GM18907 (cell line): ENCODE data around the gene C12orf60.
"Not testable (repeated sequence)": the region's sequence is repeated elsewhere in the genome, so short reads cannot be mapped to it uniquely, and the experiment has no call there.

Experiments
- ATAC-seq: cut with Tn5 transposase; IDR thresholded peaks from one replicate; pipeline ENCODE4 v1.9.1; 2021; ENCODE audit warnings: mild to moderate bottlenecking, moderate library complexity; ENCODE audit not compliant: unreplicated experiment

Gene C12orf60

GRCh38 chr12:14803011-14803829, at the start of gene C12orf60, which contains the start of gene WBP11:
C12orf60 (plus strand) TSS chr12:14803670; CDS start chr12:14822936, 19,266 bp downstream.
WBP11 (minus strand) TSS chr12:14803478; CDS start chr12:14801383, 2,095 bp downstream.
- ATAC-seq = peak; percentile 100

- ATAC-seq = no peak
Measured at GRCh38 chr12:14756334-14757143, 46.9 kb upstream of the C12orf60 start.

- ATAC-seq = not testable (repeated sequence)
Measured at GRCh38 chr12:14759711-14760280, 43.7 kb upstream of the C12orf60 start.

GRCh38 chr12:14765398-14765797, 38.1 kb upstream of the C12orf60 start:
- no peak for ATAC-seq

- not testable (repeated sequence) for ATAC-seq
Measured at GRCh38 chr12:14766020-14766419, 37.5 kb upstream of the C12orf60 start.

GRCh38 chr12:14766649-14767215, 36.7 kb upstream of the C12orf60 start:
- ATAC-seq = no peak

- no peak for ATAC-seq
Measured at GRCh38 chr12:14767617-14768016, 35.9 kb upstream of the C12orf60 start.

- ATAC-seq = no peak
Measured at GRCh38 chr12:14768823-14769405, 34.6 kb upstream of the C12orf60 start.

GRCh38 chr12:14769466-14769968, 34.0 kb upstream of the C12orf60 start:
- ATAC-seq = peak; percentile 3

GRCh38 chr12:14769969-14770495, 33.4 kb upstream of the C12orf60 start:
- ATAC-seq = peak; percentile 50

- peak; percentile 30 for ATAC-seq
Measured at GRCh38 chr12:14770496-14771461, 32.7 kb upstream of the C12orf60 start.

- ATAC-seq = no peak
Measured at GRCh38 chr12:14771651-14772137, 31.8 kb upstream of the C12orf60 start.

GRCh38 chr12:14772946-14773345, 30.5 kb upstream of the C12orf60 start:
- ATAC-seq = no peak

GRCh38 chr12:14773685-14774073, 29.8 kb upstream of the C12orf60 start:
- ATAC-seq = peak; percentile 24

GRCh38 chr12:14774074-14774905, 29.2 kb upstream of the C12orf60 start:
- ATAC-seq = peak; percentile 64

- no peak for ATAC-seq
Measured at GRCh38 chr12:14774906-14775635, 28.4 kb upstream of the C12orf60 start.

- ATAC-seq = no peak
Measured at GRCh38 chr12:14775636-14775980, 27.9 kb upstream of the C12orf60 start.
